Coronary artery (tissue), 2 donors: Measurements from ENCODE around the gene NCK2.

ENCODE experiments used
- DNase-seq: peaks from one replicate; pipeline ENCODE4 v3.0.0-alpha.2; 2017; ENCODE audit warnings: low spot score
- H3K27ac ChIP-seq, 2 donors: fragments of 200-600 bp; sonication (generic); one replicate each; pipeline ENCODE4 v1.5.1; 2016 to 2019
- H3K4me3 ChIP-seq: fragments of 200-600 bp; sonication (generic); 2 replicates; pipeline ENCODE4 v1.5.1; 2016; ENCODE audit warnings: mild to moderate bottlenecking, moderate library complexity
- CTCF ChIP-seq: fragments of 200-600 bp; sonication (generic); IDR thresholded peaks from one replicate; pipeline ENCODE4 v1.5.1; 2019; ENCODE audit warnings: antibody characterized with exemption

The NCK2 gene

GRCh38 chr2:105845976-105846375 is 101.3 kb downstream of the NCK2 start:
- no peak for TF ChIP-seq CTCF
- H3K4me3 ChIP-seq = no peak overlapping the region
- no peak overlapping the region for H3K27ac ChIP-seq
- no peak for DNase-seq

GRCh38 chr2:105847056-105847455 is 102.3 kb downstream of the NCK2 start:
- Histone ChIP-seq H3K27ac (no peak overlapping the region), H3K4me3 (no peak overlapping the region)
- no peak for DNase-seq
- TF ChIP-seq CTCF = no peak

- no peak for TF ChIP-seq CTCF
- H3K4me3 ChIP-seq = no peak overlapping the region
- no peak overlapping the region for H3K27ac ChIP-seq
- no peak for DNase-seq
Measured at GRCh38 chr2:105848367-105848766, 103.7 kb downstream of the NCK2 start.

GRCh38 chr2:105849431-105850179 is 104.9 kb downstream of the NCK2 start:
- no peak for DNase-seq
- Histone ChIP-seq H3K27ac (no peak overlapping the region), H3K4me3 (no peak overlapping the region)
- no peak for TF ChIP-seq CTCF

GRCh38 chr2:105852066-105852465 is 107.4 kb downstream of the NCK2 start:
- H3K27ac ChIP-seq = no peak overlapping the region
- no peak for TF ChIP-seq CTCF

GRCh38 chr2:105853354-105854088 is 108.8 kb downstream of the NCK2 start:
- no peak for DNase-seq
- Histone ChIP-seq H3K27ac (no peak overlapping the region), H3K4me3 (no peak overlapping the region)
- TF ChIP-seq CTCF = no peak

More at GRCh38 chr2:105852066-105852465, 107.4 kb downstream of the NCK2 start:
- no peak overlapping the region for H3K4me3 ChIP-seq
- no peak for DNase-seq

GRCh38 chr2:105854972-105855371 is 110.3 kb downstream of the NCK2 start:
- DNase-seq = no peak
- Histone ChIP-seq H3K4me3 (no peak overlapping the region), H3K27ac (no peak overlapping the region)
- no peak for TF ChIP-seq CTCF
